NCI-H345 treated with DMSO at 0.1 percent for 48 hours (cell line): ENCODE measurements around the gene ANKRD36C.
"Not testable (repeated sequence)": the region's sequence is repeated elsewhere in the genome, so short reads cannot be mapped to it uniquely, and the experiment has no call there.

Experiments used
- DNase-seq: peaks from one replicate; lab custom pipeline; 2025; ENCODE audit not compliant: unreplicated experiment; lab: John Stamatoyannopoulos, UW

ANKRD36C gene

DNA sequence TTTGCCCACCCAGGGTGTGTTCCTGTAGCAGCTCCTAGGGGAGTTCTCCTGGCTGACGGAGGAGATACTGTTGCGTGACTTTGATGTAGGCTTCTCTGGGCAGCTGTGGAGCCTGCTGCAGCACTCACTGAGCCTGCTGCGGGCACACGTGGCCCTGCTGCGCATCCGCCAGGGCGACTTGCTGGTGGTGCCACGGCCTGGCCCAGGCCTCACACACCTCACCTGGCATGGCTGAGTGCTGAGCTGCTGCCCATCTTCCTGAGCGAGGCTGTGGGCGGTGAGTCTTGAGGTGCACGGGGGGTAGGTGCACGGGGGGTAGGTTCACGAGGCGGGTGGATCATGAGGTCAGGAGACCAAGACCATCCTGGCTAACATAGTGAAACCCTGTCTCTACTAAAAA is 191.7 kb downstream of the ANKRD36C start:
- no peak for DNase-seq

DNA sequence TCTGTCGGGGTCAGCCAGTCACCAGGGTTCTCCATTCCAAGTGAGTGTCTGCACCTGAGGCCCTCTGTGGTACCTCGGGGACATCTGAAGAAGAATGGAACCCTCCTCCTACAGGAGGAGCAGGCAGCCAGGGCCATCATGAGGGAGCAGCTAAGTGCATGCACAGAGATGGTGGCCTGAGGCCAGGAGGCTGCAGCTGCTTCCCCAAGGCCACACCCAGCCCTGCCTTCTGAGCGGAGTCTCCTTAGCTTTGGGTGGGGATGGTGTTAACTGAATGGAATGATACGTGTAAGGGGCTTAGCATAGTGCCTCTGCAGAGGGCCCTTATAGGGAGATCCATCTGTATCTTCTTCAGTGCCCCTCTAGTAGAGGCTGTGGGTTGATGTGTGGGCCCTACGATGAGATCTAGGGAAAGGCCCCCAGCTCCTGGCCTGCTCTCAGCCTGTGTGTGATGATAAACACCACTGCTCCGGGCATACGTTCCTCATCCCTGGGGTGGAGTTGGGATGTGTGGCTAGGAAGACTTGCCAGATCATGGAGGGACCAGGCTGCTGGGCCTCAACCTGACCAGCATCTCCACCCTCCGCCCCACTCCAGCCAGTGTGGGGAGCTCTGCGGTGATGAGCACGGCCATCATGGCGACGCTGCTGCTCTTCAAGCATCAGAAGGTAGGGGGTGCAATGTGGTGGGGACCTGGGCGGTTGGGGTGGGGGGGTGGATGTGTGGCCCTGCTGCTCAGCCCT is 192.3 kb downstream of the ANKRD36C start:
- DNase-seq: not testable (repeated sequence)

GRCh38 chr2:95796249-95797099 is 195.2 kb downstream of the ANKRD36C start:
- DNase-seq: not testable (repeated sequence)

GRCh38 chr2:95793970-95794369 is 197.7 kb downstream of the ANKRD36C start:
- DNase-seq: not testable (repeated sequence)

GRCh38 chr2:95790180-95790579 is 201.4 kb downstream of the ANKRD36C start:
- not testable (repeated sequence) for DNase-seq

DNA sequence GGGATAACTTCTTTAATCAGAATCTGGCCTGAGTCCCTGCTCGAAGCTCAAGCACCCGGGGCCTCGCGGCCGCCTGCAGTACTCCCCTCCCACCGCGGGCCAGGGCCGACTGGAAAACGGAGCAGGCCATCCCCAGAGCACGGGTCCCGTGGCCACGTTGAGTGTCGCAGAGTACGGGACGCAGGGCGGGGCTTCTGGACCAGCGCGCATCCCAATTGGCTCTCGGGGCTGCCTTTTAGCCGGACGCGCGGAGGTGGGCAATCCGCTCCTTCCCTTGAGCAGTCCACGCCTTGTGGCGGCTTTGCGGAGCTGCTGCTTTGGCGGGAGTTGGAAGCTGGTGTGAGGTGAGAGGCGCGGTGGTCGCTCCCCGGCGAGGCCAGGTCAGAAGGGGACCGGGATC is 202.2 kb downstream of the ANKRD36C start:
- not testable (repeated sequence) for DNase-seq

DNA sequence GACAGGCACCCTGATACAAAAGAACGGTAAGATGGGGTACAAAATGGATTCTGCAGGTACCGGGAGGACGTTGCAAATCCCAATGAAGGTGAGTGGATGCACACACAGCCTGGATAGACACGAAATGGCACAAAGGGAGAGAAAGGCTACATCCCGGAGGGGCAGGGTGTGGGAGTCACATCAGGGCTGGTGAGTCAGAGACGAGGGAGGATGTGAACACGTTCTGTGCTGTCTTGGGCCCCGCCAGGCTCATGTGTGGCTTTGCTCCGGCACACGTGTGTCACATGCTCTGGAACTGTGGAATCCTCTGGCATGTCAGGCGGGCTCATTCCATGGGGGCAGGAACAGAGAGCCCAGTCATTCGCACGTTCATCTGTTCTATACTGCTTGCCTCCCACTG is 203.0 kb downstream of the ANKRD36C start:
- DNase-seq: not testable (repeated sequence)
